ENCODE measurements around the gene FHL1. TPM values are rescaled to one million over a fixed set of nuclear protein-coding genes. Genes with fewer than 3 reads are reported as not detected.

FHL1 gene
- total RNA-seq, 4 donors from 2014 or later: 2,023 to 8,069 (median 7,102) TPM

DNA sequence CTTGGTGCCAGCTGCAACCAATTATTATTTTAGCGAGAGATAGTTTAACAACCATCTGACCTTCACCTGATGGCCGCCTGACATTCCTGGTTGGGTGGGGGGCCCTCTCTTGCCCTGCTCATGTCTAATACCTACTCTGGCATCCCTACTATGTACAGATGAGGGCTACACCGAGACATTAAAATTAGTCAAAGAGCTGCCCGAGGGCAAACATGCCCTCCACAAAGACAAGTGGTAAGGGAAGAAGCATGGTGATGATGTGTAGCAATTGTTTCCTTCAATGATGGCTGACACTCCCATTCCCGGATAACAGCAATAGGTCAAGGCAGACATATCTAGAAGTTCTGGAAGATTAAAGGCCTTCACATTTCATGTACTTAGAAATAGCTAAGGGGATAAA, 54.3 kb downstream of the FHL1 start:
- Histone ChIP-seq H3K9me3 (no peaks in the 10 kb centered on the region), H3K4me3 (peak overlapping the region in 3 of 4 donors; percentile 24 to 62 (median 47)), H3K4me1 (peaks cover 19 to 51% of the 10 kb centered on the region in 2 donors), H3K36me3 (peaks cover 0 to 15% of the 10 kb centered on the region in 2 donors), H3K27me3 (no peaks in the 10 kb centered on the region), H3K27ac (peak overlapping the region; percentile 84 to 92 (median 84))
- TF ChIP-seq, protein P1, sequence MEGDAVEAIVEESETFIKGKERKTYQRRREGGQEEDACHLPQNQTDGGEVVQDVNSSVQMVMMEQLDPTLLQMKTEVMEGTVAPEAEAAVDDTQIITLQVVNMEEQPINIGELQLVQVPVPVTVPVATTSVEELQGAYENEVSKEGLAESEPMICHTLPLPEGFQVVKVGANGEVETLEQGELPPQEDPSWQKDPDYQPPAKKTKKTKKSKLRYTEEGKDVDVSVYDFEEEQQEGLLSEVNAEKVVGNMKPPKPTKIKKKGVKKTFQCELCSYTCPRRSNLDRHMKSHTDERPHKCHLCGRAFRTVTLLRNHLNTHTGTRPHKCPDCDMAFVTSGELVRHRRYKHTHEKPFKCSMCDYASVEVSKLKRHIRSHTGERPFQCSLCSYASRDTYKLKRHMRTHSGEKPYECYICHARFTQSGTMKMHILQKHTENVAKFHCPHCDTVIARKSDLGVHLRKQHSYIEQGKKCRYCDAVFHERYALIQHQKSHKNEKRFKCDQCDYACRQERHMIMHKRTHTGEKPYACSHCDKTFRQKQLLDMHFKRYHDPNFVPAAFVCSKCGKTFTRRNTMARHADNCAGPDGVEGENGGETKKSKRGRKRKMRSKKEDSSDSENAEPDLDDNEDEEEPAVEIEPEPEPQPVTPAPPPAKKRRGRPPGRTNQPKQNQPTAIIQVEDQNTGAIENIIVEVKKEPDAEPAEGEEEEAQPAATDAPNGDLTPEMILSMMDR (IDR thresholded peaks at IDR 0.05 in 4 of 5, conservative IDR thresholded peaks at IDR 0.05 in 1 of 5): no peak
- no peak for TF ChIP-seq POLR2A (IDR thresholded peaks at IDR 0.05)
- intact Hi-C loops (cut with DNase I; ENCODE audit: low total_unique reads): loop anchor here (5.0 kb wide), 1 partner anchor 144 kb away; no protein-coding TSS in a partner anchor
- DNase-seq (no peak), ATAC-seq (no peak)
- in situ Hi-C loops (cut with MboI; ENCODE audit: low sequenced_read_pairs in 4 of 4): no loop called here

DNA sequence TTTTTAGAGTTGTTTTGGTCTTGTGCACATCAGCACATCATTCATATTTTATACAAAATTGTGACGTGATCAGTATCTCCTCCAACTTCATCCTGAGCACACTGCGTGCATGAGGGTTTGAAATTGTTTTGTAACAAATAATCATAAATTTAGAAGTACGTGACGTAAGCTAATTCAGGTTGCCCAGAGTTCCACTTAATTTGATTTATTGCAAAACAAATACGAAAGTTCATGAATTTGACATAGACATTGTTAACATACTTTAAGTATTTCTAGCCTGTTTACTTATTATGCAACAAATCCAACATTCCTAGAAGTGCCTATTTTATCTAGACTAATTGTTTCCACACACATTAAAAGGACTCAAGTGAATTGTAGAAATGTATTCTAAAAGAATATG, 55.6 kb downstream of the FHL1 start:
- H3K36me3 ChIP-seq: peaks cover 0 to 28% of the 10 kb centered on the region in 2 donors
- intact Hi-C loops (cut with DNase I; ENCODE audit: low total_unique reads) (loop anchor here (5.0 kb wide), 1 partner anchor 146 kb away; no protein-coding TSS in a partner anchor), in situ Hi-C loops (cut with MboI; ENCODE audit: low sequenced_read_pairs in 4 of 4) (no loop called here)

DNA sequence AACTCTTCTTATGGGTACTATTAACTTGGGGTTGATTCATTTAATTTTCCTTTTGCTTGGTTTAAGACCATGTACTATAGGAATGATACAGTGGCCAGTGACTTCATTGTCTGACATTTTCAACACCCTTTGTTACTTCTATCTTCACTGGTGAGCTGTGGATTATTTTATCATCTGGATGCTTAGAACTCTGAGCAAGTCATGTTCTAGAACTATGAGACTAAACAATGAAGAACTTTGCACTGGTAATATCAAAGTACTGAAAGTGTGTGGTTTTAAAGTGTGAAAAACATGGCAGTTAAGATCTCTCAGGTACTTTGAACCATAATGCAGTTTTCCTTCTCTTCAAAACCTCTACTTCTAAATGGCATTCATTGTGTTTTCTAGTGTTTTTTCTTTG, 56.1 kb downstream of the FHL1 start:
- intact Hi-C loops (cut with DNase I; ENCODE audit: low total_unique reads) (loop anchor here (5.0 kb wide), 1 partner anchor 146 kb away; no protein-coding TSS in a partner anchor), in situ Hi-C loops (cut with MboI; ENCODE audit: low sequenced_read_pairs in 4 of 4) (no loop called here)
- ATAC-seq: no peak
- H3K27me3 ChIP-seq: no peaks in the 10 kb centered on the region
- no peak for TF ChIP-seq POLR2A (IDR thresholded peaks at IDR 0.05)
- TF ChIP-seq, protein P1 (IDR thresholded peaks at IDR 0.05 in 4 of 5, conservative IDR thresholded peaks at IDR 0.05 in 1 of 5): no peak
- DNase-seq: no peak
- H3K27ac ChIP-seq: peak overlapping the region; percentile 84 to 92 (median 84)
- H3K4me3 ChIP-seq: no peak overlapping the region
- peaks cover 17 to 53% of the 10 kb centered on the region in 2 donors for H3K4me1 ChIP-seq
- H3K36me3 ChIP-seq: peaks cover 0 to 32% of the 10 kb centered on the region in 2 donors
- no peaks in the 10 kb centered on the region for H3K9me3 ChIP-seq

More for the DNA sequence above, 55.6 kb downstream of the FHL1 start:
- H3K27ac ChIP-seq: peak overlapping the region; percentile 84 to 92 (median 84)
- peaks cover 17 to 51% of the 10 kb centered on the region in 2 donors for H3K4me1 ChIP-seq
- no peaks in the 10 kb centered on the region for H3K9me3 ChIP-seq
- DNase-seq (no peak), ATAC-seq (no peak)
- H3K27me3 ChIP-seq: no peaks in the 10 kb centered on the region
- TF ChIP-seq, protein P1 (IDR thresholded peaks at IDR 0.05 in 4 of 5, conservative IDR thresholded peaks at IDR 0.05 in 1 of 5): no peak
- peak in 1 of 2 donors; percentile 21 for TF ChIP-seq POLR2A (IDR thresholded peaks at IDR 0.05)
- no peak overlapping the region for H3K4me3 ChIP-seq

DNA sequence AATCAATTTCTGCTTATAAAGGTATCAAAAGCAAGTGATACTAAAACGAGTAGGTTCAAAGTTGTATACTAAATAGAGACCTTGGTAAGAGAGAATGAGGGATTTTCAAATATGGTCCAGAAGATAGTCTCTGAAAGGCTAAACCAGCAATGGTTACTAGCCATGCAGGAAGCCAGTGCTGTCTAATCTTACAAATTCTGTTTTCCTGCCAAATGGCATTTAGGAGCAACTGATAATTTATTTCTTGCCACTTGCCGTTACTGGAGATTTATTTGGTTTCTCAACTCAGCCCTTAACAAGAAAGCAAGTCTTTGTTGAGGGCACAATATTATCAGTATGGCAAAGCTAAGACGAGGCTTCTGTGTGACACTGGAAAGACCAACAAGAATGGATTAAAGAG, 56.6 kb downstream of the FHL1 start:
- DNase-seq (no peak), ATAC-seq (no peak)
- H3K4me1 ChIP-seq: peaks cover 17 to 55% of the 10 kb centered on the region in 2 donors
- H3K27me3 ChIP-seq: no peaks in the 10 kb centered on the region
- H3K36me3 ChIP-seq: peaks cover 0 to 27% of the 10 kb centered on the region in 2 donors
- intact Hi-C loops (cut with DNase I; ENCODE audit: low total_unique reads) (loop anchor here (5.0 kb wide), 1 partner anchor 147 kb away; no protein-coding TSS in a partner anchor), in situ Hi-C loops (cut with MboI; ENCODE audit: low sequenced_read_pairs in 4 of 4) (no loop called here)
- H3K4me3 ChIP-seq: no peak overlapping the region
- H3K27ac ChIP-seq: peak overlapping the region; percentile 84 to 92 (median 84)
- H3K9me3 ChIP-seq: no peaks in the 10 kb centered on the region
- TF ChIP-seq POLR2A (IDR thresholded peaks at IDR 0.05): no peak
- TF ChIP-seq, protein P1 (IDR thresholded peaks at IDR 0.05 in 4 of 5, conservative IDR thresholded peaks at IDR 0.05 in 1 of 5): no peak

All from gastrocnemius medialis (tissue), 4 donors.